Measurements from ENCODE around the gene DLG2.
"Not testable (repeated sequence)": the region's sequence is repeated elsewhere in the genome, so short reads cannot be mapped to it uniquely, and the experiment has no call there.

The DLG2 gene

DNA sequence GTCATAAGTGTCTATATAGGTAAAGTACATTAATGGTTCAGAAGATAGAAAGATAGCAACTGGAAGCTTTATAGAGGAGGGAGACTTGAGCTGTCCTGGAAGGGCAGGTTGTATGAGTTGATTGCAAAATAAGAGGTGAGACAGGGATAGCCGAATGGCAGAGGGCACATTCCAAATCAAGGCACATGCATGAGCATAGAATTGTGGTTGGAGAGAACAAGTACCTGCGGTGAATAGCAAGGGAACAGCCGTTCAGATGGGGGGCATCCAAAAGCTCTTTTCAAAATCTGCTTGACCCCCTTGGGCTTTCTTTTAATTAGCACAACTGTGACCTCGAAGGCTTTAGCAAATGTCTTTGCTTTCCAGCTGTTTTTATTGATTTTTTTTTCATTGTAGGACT lies 1868.0 kb downstream of the DLG2 start:
- peaks cover 4% of the 10 kb centered on the region for H3K27me3 ChIP-seq (ENCODE audit: control insufficient read depth, insufficient read depth, low read length)
- no peak overlapping the region for H3K4me2 ChIP-seq (ENCODE audit: low read length)
- H3K4me3 ChIP-seq (ENCODE audit: low read length), result no peak overlapping the region
- H3K36me3 ChIP-seq (ENCODE audit: insufficient read depth, low read length), result no peaks in the 10 kb centered on the region
- no peaks in the 10 kb centered on the region for H3K9me3 ChIP-seq (replicated peaks; ENCODE audit: low read length)
- no peaks in the 10 kb centered on the region for H3K4me1 ChIP-seq (ENCODE audit: control insufficient read depth, insufficient read depth, low read length)
- no peak overlapping the region for H3K9ac ChIP-seq (ENCODE audit: low read depth, low read length)

DNA sequence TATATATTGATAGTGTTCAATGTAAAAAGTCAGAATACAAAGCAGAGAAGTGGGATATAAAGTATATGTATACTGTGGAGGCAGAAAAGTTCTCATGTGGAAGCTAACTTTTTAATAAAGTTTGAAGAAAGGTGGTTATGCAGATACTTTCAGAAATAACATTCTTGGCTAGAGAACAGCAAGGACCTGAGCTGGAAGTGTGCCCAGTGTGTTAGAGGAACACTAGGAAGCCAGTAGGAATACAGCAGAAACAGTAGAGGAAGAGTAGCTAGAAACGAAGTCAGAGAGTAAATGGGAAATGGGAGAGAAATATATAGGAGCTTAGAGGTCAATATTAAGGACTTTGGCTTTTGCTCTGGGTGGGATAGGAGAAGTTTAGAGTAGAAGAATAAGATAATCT lies 1876.1 kb downstream of the DLG2 start:
- no peak overlapping the region for H3K4me3 ChIP-seq (ENCODE audit: low read length)
- H3K9ac ChIP-seq (ENCODE audit: low read depth, low read length), result no peak overlapping the region
- no peaks in the 10 kb centered on the region for H3K9me3 ChIP-seq (replicated peaks; ENCODE audit: low read length)

DNA sequence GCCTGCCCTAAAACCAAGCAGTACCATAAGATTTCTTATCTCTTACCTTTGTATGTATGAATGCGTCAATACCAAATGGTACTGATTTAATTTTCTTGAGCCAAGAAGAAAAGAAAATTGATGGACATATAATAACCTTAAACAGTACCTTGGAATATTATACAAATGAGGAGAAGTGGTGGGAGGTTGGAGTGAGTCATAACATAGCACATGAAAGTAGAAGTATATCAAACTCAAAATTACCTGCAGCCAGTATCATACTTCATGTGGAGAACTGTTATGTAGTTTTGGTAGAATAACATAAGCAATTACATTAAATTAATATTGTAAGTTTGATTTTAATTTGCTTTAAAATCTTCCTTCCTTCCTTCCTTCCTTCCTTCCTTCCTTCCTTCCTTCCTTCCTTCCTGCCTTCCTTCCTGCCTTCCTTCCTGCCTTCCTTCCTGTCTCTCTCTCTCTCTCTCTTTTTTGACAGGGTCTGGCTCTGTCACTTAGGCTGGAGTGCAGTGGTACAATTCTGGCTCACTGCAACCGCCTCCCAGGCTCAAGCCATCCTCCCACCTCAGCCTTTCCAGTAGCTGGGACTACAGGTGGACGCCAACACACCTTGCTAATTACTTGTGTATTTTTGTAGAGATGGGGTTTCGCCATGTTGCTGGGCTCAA lies 1880.1 kb downstream of the DLG2 start:
- Histone ChIP-seq H3K27me3 (ENCODE audit: control insufficient read depth, insufficient read depth, low read length) (no peaks in the 10 kb centered on the region), H3K9ac (ENCODE audit: low read depth, low read length) (no peak overlapping the region), H3K4me3 (ENCODE audit: low read length) (no peak overlapping the region), H3K4me1 (ENCODE audit: control insufficient read depth, insufficient read depth, low read length) (no peaks in the 10 kb centered on the region), H3K4me2 (ENCODE audit: low read length) (no peak overlapping the region), H3K36me3 (ENCODE audit: insufficient read depth, low read length) (no peaks in the 10 kb centered on the region), H3K9me3 (replicated peaks; ENCODE audit: low read length) (no peaks in the 10 kb centered on the region)

More for the DNA sequence above, 1876.1 kb downstream of the DLG2 start:
- H3K4me1 ChIP-seq (ENCODE audit: control insufficient read depth, insufficient read depth, low read length), result no peaks in the 10 kb centered on the region
- H3K4me2 ChIP-seq (ENCODE audit: low read length), result no peak overlapping the region
- no peaks in the 10 kb centered on the region for H3K27me3 ChIP-seq (ENCODE audit: control insufficient read depth, insufficient read depth, low read length)
- H3K36me3 ChIP-seq (ENCODE audit: insufficient read depth, low read length), result no peaks in the 10 kb centered on the region

DNA sequence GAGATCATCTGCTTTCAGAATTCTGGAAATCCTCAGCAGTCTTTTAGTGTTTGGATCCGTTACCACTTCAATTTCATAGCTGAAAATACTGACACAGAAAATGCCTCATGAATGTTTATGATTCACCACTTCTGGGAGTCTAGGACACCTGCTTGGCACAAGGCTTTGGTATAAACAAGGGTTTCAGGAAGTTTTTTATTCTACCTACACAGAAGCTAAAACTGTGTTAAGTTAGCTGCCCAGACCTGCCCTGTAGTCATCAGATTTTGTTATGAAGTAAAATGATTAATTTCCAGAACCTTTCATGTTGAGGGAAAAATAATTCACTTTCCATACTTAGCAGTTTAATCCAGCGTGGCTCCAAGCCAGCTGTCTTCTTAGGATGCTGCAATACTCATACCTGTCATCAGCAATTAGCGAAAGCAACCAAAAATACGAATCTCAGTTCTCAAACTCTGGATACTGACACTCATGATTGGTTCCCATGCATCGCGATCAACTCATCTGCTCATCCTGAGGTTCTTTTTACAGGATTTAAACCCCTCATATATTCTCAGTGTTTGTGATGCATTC lies 1882.4 kb downstream of the DLG2 start:
- no peak overlapping the region for H3K9ac ChIP-seq (ENCODE audit: low read depth, low read length)
- H3K27me3 ChIP-seq (ENCODE audit: control insufficient read depth, insufficient read depth, low read length), result peaks cover 4% of the 10 kb centered on the region
- H3K9me3 ChIP-seq (replicated peaks; ENCODE audit: low read length), result no peaks in the 10 kb centered on the region
- H3K4me1 ChIP-seq (ENCODE audit: control insufficient read depth, insufficient read depth, low read length), result no peaks in the 10 kb centered on the region
- H3K4me2 ChIP-seq (ENCODE audit: low read length), result no peak overlapping the region
- no peak overlapping the region for H3K4me3 ChIP-seq (ENCODE audit: low read length)
- H3K36me3 ChIP-seq (ENCODE audit: insufficient read depth, low read length), result no peaks in the 10 kb centered on the region

DNA sequence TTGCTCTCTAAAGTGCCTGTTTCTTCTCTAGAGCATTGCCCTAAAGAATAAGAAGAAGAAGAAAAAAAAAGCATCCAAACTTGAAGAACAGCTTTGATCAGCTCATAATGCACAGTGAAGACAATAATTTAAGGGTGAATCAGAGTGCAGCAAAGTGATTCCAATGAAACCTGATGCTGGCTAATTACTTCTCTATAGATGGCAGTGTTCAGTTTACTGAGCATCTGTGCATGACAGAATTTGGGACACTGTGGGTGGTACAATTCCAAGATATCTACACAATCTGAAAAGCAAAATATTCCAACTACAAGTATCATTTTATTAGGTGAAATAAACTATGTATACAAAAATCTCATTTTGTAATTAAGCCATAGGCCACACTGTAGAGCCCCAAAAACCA lies 1890.5 kb downstream of the DLG2 start:
- no peaks in the 10 kb centered on the region for H3K9me3 ChIP-seq (replicated peaks; ENCODE audit: low read length)
- no peak overlapping the region for H3K4me2 ChIP-seq (ENCODE audit: low read length)
- H3K9ac ChIP-seq (ENCODE audit: low read depth, low read length), result no peak overlapping the region
- H3K4me3 ChIP-seq (ENCODE audit: low read length), result no peak overlapping the region
- H3K4me1 ChIP-seq (ENCODE audit: control insufficient read depth, insufficient read depth, low read length), result no peaks in the 10 kb centered on the region
- peaks cover 4% of the 10 kb centered on the region for H3K27me3 ChIP-seq (ENCODE audit: control insufficient read depth, insufficient read depth, low read length)
- H3K36me3 ChIP-seq (ENCODE audit: insufficient read depth, low read length), result no peaks in the 10 kb centered on the region

- Histone ChIP-seq H3K36me3 (ENCODE audit: insufficient read depth, low read length) (no peaks in the 10 kb centered on the region), H3K9ac (ENCODE audit: low read depth, low read length) (no peak overlapping the region), H3K4me3 (ENCODE audit: low read length) (no peak overlapping the region), H3K4me2 (ENCODE audit: low read length) (no peak overlapping the region), H3K27me3 (ENCODE audit: control insufficient read depth, insufficient read depth, low read length) (no peaks in the 10 kb centered on the region), H3K9me3 (replicated peaks; ENCODE audit: low read length) (no peaks in the 10 kb centered on the region), H3K4me1 (ENCODE audit: control insufficient read depth, insufficient read depth, low read length) (no peaks in the 10 kb centered on the region)
These were observed 1893.0 kb downstream of the DLG2 start for GRCh38 chr11:83734120-83734519.

DNA sequence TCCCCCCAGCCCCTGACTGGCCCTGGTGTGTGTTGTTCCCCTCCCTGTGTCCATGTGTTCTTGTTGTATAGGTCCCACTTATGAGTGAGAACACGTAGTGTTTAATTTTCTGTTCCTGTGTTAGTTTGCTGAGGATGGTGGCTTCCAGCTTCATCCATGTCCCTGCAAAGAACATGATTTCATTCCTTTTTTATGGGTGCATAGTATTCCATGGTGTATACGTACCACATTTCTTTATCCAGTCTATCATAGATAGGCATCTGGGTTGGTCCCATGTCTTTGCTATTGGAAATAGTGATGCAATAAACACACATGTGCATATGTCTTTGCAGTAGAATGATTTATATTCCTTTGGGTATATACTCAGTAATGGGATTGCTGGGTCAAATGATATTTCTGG lies 1895.9 kb downstream of the DLG2 start:
- H3K4me3 ChIP-seq (ENCODE audit: low read length); H3K4me2 ChIP-seq (ENCODE audit: low read length); H3K27me3 ChIP-seq (ENCODE audit: control insufficient read depth, insufficient read depth, low read length): not testable (repeated sequence)

DNA sequence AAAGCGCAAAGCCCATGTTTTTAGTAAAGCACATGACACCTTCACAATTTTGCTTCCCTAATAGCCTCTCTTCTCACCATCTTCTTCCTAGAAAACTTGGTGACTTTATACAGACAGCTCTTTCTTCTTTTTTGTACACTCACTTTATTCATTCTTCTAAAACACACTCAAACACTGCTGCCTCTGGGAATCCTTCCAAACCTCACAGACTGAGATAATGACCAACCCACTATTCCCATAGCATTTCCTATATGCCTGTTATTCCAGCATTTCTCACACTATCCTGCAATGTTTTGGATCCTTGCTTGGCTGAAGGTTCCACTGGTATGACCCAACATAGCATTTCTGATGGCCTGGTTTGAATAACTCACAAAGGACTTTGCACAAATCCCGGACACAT lies 1898.9 kb downstream of the DLG2 start:
- Histone ChIP-seq H3K4me1 (ENCODE audit: control insufficient read depth, insufficient read depth, low read length) (no peaks in the 10 kb centered on the region), H3K9me3 (replicated peaks; ENCODE audit: low read length) (no peaks in the 10 kb centered on the region), H3K36me3 (ENCODE audit: insufficient read depth, low read length) (no peaks in the 10 kb centered on the region), H3K9ac (ENCODE audit: low read depth, low read length) (no peak overlapping the region), H3K4me3 (ENCODE audit: low read length) (no peak overlapping the region), H3K4me2 (ENCODE audit: low read length) (no peak overlapping the region), H3K27me3 (ENCODE audit: control insufficient read depth, insufficient read depth, low read length) (peaks cover 20% of the 10 kb centered on the region)

More for the DNA sequence above, 1895.9 kb downstream of the DLG2 start:
- H3K4me1 ChIP-seq (ENCODE audit: control insufficient read depth, insufficient read depth, low read length); H3K9me3 ChIP-seq (replicated peaks; ENCODE audit: low read length); H3K36me3 ChIP-seq (ENCODE audit: insufficient read depth, low read length); H3K9ac ChIP-seq (ENCODE audit: low read depth, low read length): not testable (repeated sequence)

GRCh38 chr11:83727251-83727650 lies 1899.9 kb downstream of the DLG2 start:
- no peaks in the 10 kb centered on the region for H3K36me3 ChIP-seq (ENCODE audit: insufficient read depth, low read length)
- no peak overlapping the region for H3K4me2 ChIP-seq (ENCODE audit: low read length)
- no peak overlapping the region for H3K9ac ChIP-seq (ENCODE audit: low read depth, low read length)
- no peak overlapping the region for H3K4me3 ChIP-seq (ENCODE audit: low read length)
- peaks cover 20% of the 10 kb centered on the region for H3K27me3 ChIP-seq (ENCODE audit: control insufficient read depth, insufficient read depth, low read length)
- no peaks in the 10 kb centered on the region for H3K4me1 ChIP-seq (ENCODE audit: control insufficient read depth, insufficient read depth, low read length)
- no peaks in the 10 kb centered on the region for H3K9me3 ChIP-seq (replicated peaks; ENCODE audit: low read length)

DNA sequence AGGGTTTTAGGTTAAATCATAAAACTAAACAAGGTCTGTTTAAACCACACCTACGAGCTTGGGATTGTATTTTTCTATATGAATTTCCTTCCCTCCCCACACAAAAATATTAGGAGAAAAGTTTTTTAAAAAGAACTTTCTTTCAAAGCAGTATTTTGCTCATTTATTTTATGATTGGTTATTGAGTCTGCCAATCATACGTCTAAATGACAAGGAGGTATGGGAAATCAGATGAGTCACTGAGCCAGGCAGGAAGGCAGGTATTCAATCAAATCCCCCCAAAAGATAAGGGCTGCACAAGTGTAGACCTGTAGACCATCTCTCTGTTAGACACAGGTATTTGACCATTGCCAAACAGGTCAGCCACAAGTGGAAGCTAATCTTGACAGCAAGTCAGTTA lies 1900.8 kb downstream of the DLG2 start:
- Histone ChIP-seq H3K9ac (ENCODE audit: low read depth, low read length) (no peak overlapping the region), H3K36me3 (ENCODE audit: insufficient read depth, low read length) (no peaks in the 10 kb centered on the region), H3K4me1 (ENCODE audit: control insufficient read depth, insufficient read depth, low read length) (no peaks in the 10 kb centered on the region), H3K4me3 (ENCODE audit: low read length) (no peak overlapping the region), H3K27me3 (ENCODE audit: control insufficient read depth, insufficient read depth, low read length) (peaks cover 20% of the 10 kb centered on the region), H3K9me3 (replicated peaks; ENCODE audit: low read length) (no peaks in the 10 kb centered on the region), H3K4me2 (ENCODE audit: low read length) (no peak overlapping the region)

GRCh38 chr11:83725728-83726127 lies 1901.4 kb downstream of the DLG2 start:
- peaks cover 20% of the 10 kb centered on the region for H3K27me3 ChIP-seq (ENCODE audit: control insufficient read depth, insufficient read depth, low read length)
- no peak overlapping the region for H3K4me2 ChIP-seq (ENCODE audit: low read length)
- no peak overlapping the region for H3K4me3 ChIP-seq (ENCODE audit: low read length)
- no peak overlapping the region for H3K9ac ChIP-seq (ENCODE audit: low read depth, low read length)
- H3K9me3 ChIP-seq (replicated peaks; ENCODE audit: low read length), result no peaks in the 10 kb centered on the region
- no peaks in the 10 kb centered on the region for H3K36me3 ChIP-seq (ENCODE audit: insufficient read depth, low read length)
- H3K4me1 ChIP-seq (ENCODE audit: control insufficient read depth, insufficient read depth, low read length), result no peaks in the 10 kb centered on the region

GRCh38 chr11:83725269-83725560 lies 1901.9 kb downstream of the DLG2 start:
- no peaks in the 10 kb centered on the region for H3K4me1 ChIP-seq (ENCODE audit: control insufficient read depth, insufficient read depth, low read length)
- no peak overlapping the region for H3K4me3 ChIP-seq (ENCODE audit: low read length)
- H3K36me3 ChIP-seq (ENCODE audit: insufficient read depth, low read length), result no peaks in the 10 kb centered on the region
- peaks cover 20% of the 10 kb centered on the region for H3K27me3 ChIP-seq (ENCODE audit: control insufficient read depth, insufficient read depth, low read length)
- H3K9me3 ChIP-seq (replicated peaks; ENCODE audit: low read length), result no peaks in the 10 kb centered on the region
- H3K4me2 ChIP-seq (ENCODE audit: low read length), result no peak overlapping the region
- H3K9ac ChIP-seq (ENCODE audit: low read depth, low read length), result no peak overlapping the region

Measured in skeletal muscle satellite cell (primary cell).